SK-N-SH (cell line): ENCODE results near the gene TRPV5. TPM values are rescaled to one million over a fixed set of nuclear protein-coding genes. Genes with fewer than 3 reads are reported as not detected.

ENCODE experiments used
- CTCF ChIA-PET: fragments of 300-600, 350-600 bp; formaldehyde crosslinking; extraction: SDS; loops from one replicate; lab custom pipeline; 2021; lab: Yijun Ruan, JAX
- POLR2A ChIA-PET: fragments of 350-600 bp; sonication (Branson Sonifier 250); formaldehyde crosslinking; extraction: SDS; loops from one replicate; lab custom pipeline; 2020; ENCODE audit warnings: antibody characterized with exemption, inconsistent platforms; lab: Yijun Ruan, JAX
- DNase-seq: peaks from one replicate; pipeline ENCODE4 v3.0.0; 2012
- H2AFZ ChIP-seq: fragments of 200-600 bp; sonication (generic); 2 replicates; pipeline ENCODE4 v1.8.1; 2016; ENCODE audit warnings: antibody characterized with exemption, mild to moderate bottlenecking, low read depth
- H3F3A ChIP-seq: fragments of 200-600 bp; sonication (generic); replicated peaks from 2 replicates; pipeline ENCODE3; 2016; ENCODE audit warnings: antibody characterized with exemption, mild to moderate bottlenecking; ENCODE audit not compliant: insufficient read depth
- H3K27ac ChIP-seq, 2 experiments: fragments of 200-500 bp in 1 of 2; fragments of 200-600 bp in 1 of 2; sonication (Bioruptor generic) in 1 of 2; sonication (generic), shearing (Covaris generic) in 1 of 2; 2 replicates each; pipeline versions ENCODE4 v1.5.1 to v1.6.1; 2014 to 2016; ENCODE audit warnings: low read depth in 2 of 2, inconsistent platforms in 1 of 2, low read length in 1 of 2, mild to moderate bottlenecking in 1 of 2, mixed read lengths in 1 of 2
- H3K27me3 ChIP-seq: fragments of 200-600 bp; sonication (generic), shearing (Covaris generic); 2 replicates; pipeline ENCODE4 v1.6.1; 2016; ENCODE audit warnings: mixed run types; ENCODE audit not compliant: insufficient read depth
- H3K36me3 ChIP-seq, 2 experiments: fragments of 200-500 bp in 1 of 2; fragments of 200-600 bp in 1 of 2; sonication (Bioruptor generic) in 1 of 2; sonication (generic) in 1 of 2; replicated peaks in 1 of 2; 2 replicates each; pipeline versions ENCODE3 to v1.5.1; 2014 to 2016; ENCODE audit warnings: low read length in 1 of 2, mild to moderate bottlenecking in 1 of 2; ENCODE audit not compliant: insufficient read depth in 2 of 2, control insufficient read depth in 1 of 2
- H3K4me1 ChIP-seq, 2 experiments: fragments of 200-500 bp in 1 of 2; fragments of 200-600 bp in 1 of 2; sonication (Bioruptor generic) in 1 of 2; sonication (generic), shearing (Covaris generic) in 1 of 2; 2 replicates each; pipeline versions ENCODE4 v1.5.1 to v1.6.1; 2014 to 2016; ENCODE audit warnings: low read depth in 1 of 2, low read length in 1 of 2, mixed run types in 1 of 2; ENCODE audit not compliant: insufficient read depth in 2 of 2, control insufficient read depth in 1 of 2
- H3K4me2 ChIP-seq: fragments of 200-600 bp; sonication (generic), shearing (Covaris generic); 2 replicates; pipeline ENCODE4 v1.6.1; 2017; ENCODE audit warnings: mixed run types
- H3K4me3 ChIP-seq, 2 experiments: fragments of 200-500 bp in 1 of 2; fragments of 200-600 bp in 1 of 2; sonication (Bioruptor generic) in 1 of 2; sonication (generic), shearing (Covaris generic) in 1 of 2; 2 replicates each; pipeline versions ENCODE4 v1.5.1 to v1.8.1; 2014 to 2016; ENCODE audit warnings: low read depth in 2 of 2, inconsistent platforms in 1 of 2, low read length in 1 of 2, mild to moderate bottlenecking in 1 of 2, mixed read lengths in 1 of 2, moderate library complexity in 1 of 2
- H3K79me2 ChIP-seq: fragments of 200-600 bp; sonication (generic); 2 replicates; pipeline ENCODE4 v1.8.1; 2017; ENCODE audit warnings: mild to moderate bottlenecking; ENCODE audit not compliant: insufficient read depth
- H3K9ac ChIP-seq: fragments of 200-600 bp; sonication (generic); 2 replicates; pipeline ENCODE4 v1.6.1; 2017; ENCODE audit warnings: mixed run types
- H3K9me2 ChIP-seq: fragments of 200-600 bp; sonication (generic); 2 replicates; pipeline ENCODE4 v1.6.1; 2017; ENCODE audit warnings: mixed run types
- H3K9me3 ChIP-seq: fragments of 200-600 bp; sonication (generic); 2 replicates; pipeline ENCODE4 v1.6.1; 2017; ENCODE audit warnings: mixed run types, mild to moderate bottlenecking, moderate library complexity
- H4K20me1 ChIP-seq: fragments of 200-600 bp; sonication (generic); 2 replicates; pipeline ENCODE4 v1.6.1; 2017; ENCODE audit warnings: mild to moderate bottlenecking, mixed run types; ENCODE audit not compliant: insufficient read depth
- EZH2phosphoT487 ChIP-seq: fragments of 200-600 bp; sonication (generic); IDR thresholded peaks from 2 replicates; pipeline ENCODE4 v1.6.1; 2017; ENCODE audit warnings: low read depth, mixed run types, mild to moderate bottlenecking, antibody characterized with exemption, moderate library complexity, borderline replicate concordance
- FOSL2 ChIP-seq: IDR thresholded peaks from 2 replicates; pipeline ENCODE4 v1.4.0; 2012; ENCODE audit warnings: low read depth, mild to moderate bottlenecking, moderate library complexity, borderline replicate concordance
- FOXJ3 ChIP-seq: sonication (generic); formaldehyde crosslinking; IDR thresholded peaks from 2 replicates; pipeline ENCODE4 v1.5.1; 2020; ENCODE audit warnings: mild to moderate bottlenecking, missing genetic modification reagents
- MXI1 ChIP-seq: IDR thresholded peaks from 2 replicates; pipeline ENCODE4 v1.6.1; 2012; ENCODE audit warnings: mild to moderate bottlenecking, low read depth, low read length, improper control_type of control experiment
- RAD21 ChIP-seq: IDR thresholded peaks from 2 replicates; pipeline ENCODE4 v1.6.1; 2012; ENCODE audit warnings: mild to moderate bottlenecking, low read length
- RXRA ChIP-seq: IDR thresholded peaks from 2 replicates; pipeline ENCODE4 v1.4.0; 2012; ENCODE audit warnings: low read depth, mild to moderate bottlenecking, borderline replicate concordance
- SMC3 ChIP-seq: IDR thresholded peaks from 2 replicates; pipeline ENCODE4 v1.6.1; 2012; ENCODE audit warnings: low read depth, low read length, improper control_type of control experiment
- TAF1 ChIP-seq: IDR thresholded peaks from 2 replicates; pipeline ENCODE4 v1.6.1; 2012; ENCODE audit warnings: low read depth, mild to moderate bottlenecking, low read length, moderate library complexity, borderline replicate concordance
- TCF12 ChIP-seq: IDR thresholded peaks from 2 replicates; pipeline ENCODE4 v1.4.0; 2012
- TEAD4 ChIP-seq: IDR thresholded peaks from 2 replicates; pipeline ENCODE4 v1.4.0; 2012; ENCODE audit warnings: mild to moderate bottlenecking, borderline replicate concordance; ENCODE audit not compliant: insufficient read depth
- YY1 ChIP-seq: IDR thresholded peaks from 2 replicates; pipeline ENCODE4 v1.4.0; 2012; ENCODE audit warnings: low read depth, mild to moderate bottlenecking
- WGBS: methylation state at CpG from one replicate; pipeline ENCODE4 v1.1.6; 2017; ENCODE audit warnings: low lambda C conversion rate; 5-methylcytosine and 5-hydroxymethylcytosine counted together
- polyA plus RNA-seq, 3 experiments: library from polyadenylated mRNA; depleted of rRNA; stranded (reverse); fragments of >200 nt; gene quantifications; 2 replicates each; pipeline ENCODE4 v1.2.3, GENCODE V29; 2012
- TF ChIP-seq, protein P1 (sequence below): fragments of 200-600 bp; sonication (generic); IDR thresholded peaks from 2 replicates; pipeline ENCODE4 v1.6.1; 2017; ENCODE audit warnings: antibody characterized with exemption, mild to moderate bottlenecking, moderate library complexity
- TF ChIP-seq, protein P2 (sequence below): IDR thresholded peaks from 2 replicates; pipeline ENCODE4 v1.4.0; 2012; ENCODE audit warnings: low read depth
- TF ChIP-seq, protein P3 (sequence below): IDR thresholded peaks from 2 replicates; pipeline ENCODE4 v1.4.0; 2012; ENCODE audit warnings: low read depth, borderline replicate concordance

TRPV5 gene
- polyA plus RNA-seq, 1 of the 3 experiments (the other 2 are of a cell fraction): not detected

DNA sequence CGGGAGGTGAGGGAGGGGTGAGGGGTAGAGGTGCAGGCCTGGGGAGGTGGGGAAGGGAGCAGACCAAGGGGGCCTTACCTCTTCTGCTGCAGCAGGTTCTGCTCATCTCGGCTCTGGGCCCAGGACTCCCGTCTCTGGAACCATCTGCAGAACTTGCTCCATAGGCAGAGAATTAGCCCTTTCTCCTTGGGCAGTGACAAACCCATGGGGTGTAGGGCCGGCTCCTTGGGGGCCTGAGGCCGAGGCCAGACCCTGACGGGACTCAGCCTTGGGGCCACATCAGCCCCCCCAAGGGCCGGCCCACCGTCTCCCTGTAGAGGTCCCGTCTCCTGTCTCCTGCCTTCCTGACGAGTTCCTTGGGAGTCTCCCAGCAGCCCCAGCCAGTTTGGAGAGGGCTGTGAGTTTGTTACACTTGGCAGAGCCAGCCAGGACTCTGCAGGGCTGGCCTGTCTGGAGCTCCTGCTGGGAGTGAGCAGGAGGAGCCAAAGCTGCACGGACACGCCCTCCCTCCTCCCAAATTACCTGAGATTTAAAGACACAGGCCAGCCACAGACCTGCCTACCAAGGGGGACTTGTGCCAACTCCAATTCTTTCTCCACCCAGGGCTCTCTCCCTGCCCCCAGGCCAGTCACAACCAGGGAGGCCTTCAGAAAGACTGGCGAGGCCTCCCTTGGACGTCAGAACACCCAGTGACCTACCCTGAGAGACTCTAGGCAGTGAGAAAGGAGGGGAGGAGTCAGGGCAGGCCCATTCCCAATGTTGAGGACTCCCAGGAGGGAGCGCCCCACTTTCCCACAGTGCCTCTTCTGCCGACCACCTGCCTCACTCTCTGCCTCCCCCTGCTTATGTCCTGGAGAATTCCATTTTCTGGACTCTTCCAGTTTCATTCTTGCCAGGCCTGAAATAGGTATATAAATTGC lies 48.0 kb downstream of the TRPV5 start, which contains the start of gene TRPV6:
Gene TRPV6, minus strand, starts transcription at position 435 of the 920 bp plus-strand sequence.
- Histone ChIP-seq H3K9me3 (no peaks in the 10 kb centered on the region), H3K4me3 (no peak within 1 kb of the TSS), H4K20me1 (no peaks in the 10 kb centered on the region), H2AFZ (no peak within 1 kb of the TSS), H3K27me3 (peaks cover 44% of the 10 kb centered on the region), H3K9me2 (no peaks in the 10 kb centered on the region), H3K4me2 (no peak within 1 kb of the TSS), H3K27ac (no peak within 1 kb of the TSS), H3K9ac (no peak within 1 kb of the TSS), H3K36me3 (no peaks in the 10 kb centered on the region), H3F3A (no peaks in the 10 kb centered on the region), H3K4me1 (no peaks in the 10 kb centered on the region), H3K79me2 (no peaks in the 10 kb centered on the region)
- TF ChIP-seq TAF1 (no peak), SMC3 (no peak), RXRA (no peak)
- TF ChIP-seq, protein P1, sequence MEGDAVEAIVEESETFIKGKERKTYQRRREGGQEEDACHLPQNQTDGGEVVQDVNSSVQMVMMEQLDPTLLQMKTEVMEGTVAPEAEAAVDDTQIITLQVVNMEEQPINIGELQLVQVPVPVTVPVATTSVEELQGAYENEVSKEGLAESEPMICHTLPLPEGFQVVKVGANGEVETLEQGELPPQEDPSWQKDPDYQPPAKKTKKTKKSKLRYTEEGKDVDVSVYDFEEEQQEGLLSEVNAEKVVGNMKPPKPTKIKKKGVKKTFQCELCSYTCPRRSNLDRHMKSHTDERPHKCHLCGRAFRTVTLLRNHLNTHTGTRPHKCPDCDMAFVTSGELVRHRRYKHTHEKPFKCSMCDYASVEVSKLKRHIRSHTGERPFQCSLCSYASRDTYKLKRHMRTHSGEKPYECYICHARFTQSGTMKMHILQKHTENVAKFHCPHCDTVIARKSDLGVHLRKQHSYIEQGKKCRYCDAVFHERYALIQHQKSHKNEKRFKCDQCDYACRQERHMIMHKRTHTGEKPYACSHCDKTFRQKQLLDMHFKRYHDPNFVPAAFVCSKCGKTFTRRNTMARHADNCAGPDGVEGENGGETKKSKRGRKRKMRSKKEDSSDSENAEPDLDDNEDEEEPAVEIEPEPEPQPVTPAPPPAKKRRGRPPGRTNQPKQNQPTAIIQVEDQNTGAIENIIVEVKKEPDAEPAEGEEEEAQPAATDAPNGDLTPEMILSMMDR: no peak
- DNase-seq: no peak
- ChIA-PET POLR2A (no interaction called here), CTCF (interaction anchor here (1.3 to 2.2 kb wide), 3 partner anchors 13 to 329 kb away, joined by 3 to 10 read pairs (median 6); partner anchors contain the start of gene EPHB6)
- 24% methylated on average over 11 of the region's 16 CpGs for WGBS

DNA sequence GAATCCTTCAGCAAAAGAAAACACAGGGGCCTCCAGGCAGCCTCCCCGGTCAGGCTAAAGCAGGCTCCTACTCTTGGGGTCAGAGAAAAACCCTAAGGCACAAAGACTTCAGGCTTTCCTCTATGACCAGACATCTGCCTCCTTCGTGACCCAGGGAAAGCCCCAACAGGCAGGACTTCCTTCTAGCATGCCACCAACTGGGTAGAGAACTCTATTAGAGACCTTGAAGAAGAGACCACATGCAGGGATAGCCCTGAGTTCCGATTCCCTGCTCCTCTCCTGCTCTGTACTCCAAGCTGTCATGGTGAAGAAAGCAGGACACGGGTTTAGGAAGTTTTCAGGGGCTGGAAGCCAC lies 49.3 kb downstream of the TRPV5 start:
- no peaks in the 10 kb centered on the region for H3K36me3 ChIP-seq
- no peaks in the 10 kb centered on the region for H3K4me1 ChIP-seq
- TF ChIP-seq MXI1 (no peak), YY1 (no peak), TEAD4 (no peak), RXRA (no peak), FOSL2 (no peak), RAD21 (no peak), TAF1 (no peak), FOXJ3 (no peak), TCF12 (no peak), EZH2phosphoT487 (no peak), SMC3 (no peak)
- TF ChIP-seq, protein P2, sequence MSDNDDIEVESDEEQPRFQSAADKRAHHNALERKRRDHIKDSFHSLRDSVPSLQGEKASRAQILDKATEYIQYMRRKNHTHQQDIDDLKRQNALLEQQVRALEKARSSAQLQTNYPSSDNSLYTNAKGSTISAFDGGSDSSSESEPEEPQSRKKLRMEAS: no peak
- TF ChIP-seq, protein P3, sequence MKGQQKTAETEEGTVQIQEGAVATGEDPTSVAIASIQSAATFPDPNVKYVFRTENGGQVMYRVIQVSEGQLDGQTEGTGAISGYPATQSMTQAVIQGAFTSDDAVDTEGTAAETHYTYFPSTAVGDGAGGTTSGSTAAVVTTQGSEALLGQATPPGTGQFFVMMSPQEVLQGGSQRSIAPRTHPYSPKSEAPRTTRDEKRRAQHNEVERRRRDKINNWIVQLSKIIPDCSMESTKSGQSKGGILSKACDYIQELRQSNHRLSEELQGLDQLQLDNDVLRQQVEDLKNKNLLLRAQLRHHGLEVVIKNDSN: no peak
- H3K9ac ChIP-seq: no peak overlapping the region
- H4K20me1 ChIP-seq: no peaks in the 10 kb centered on the region
- peaks cover 53% of the 10 kb centered on the region for H3K27me3 ChIP-seq
- no peak overlapping the region for H2AFZ ChIP-seq
- ChIA-PET POLR2A (no interaction called here), CTCF (interaction anchor here (10.7 kb wide), 1 partner anchor 16 kb away, joined by 120 read pairs; no protein-coding TSS in a partner anchor)
- 10% methylated on average over 4 of the region's 4 CpGs for WGBS
- H3K9me2 ChIP-seq: no peaks in the 10 kb centered on the region
- no peak overlapping the region for H3K4me3 ChIP-seq
- H3F3A ChIP-seq: no peaks in the 10 kb centered on the region
- H3K79me2 ChIP-seq: no peaks in the 10 kb centered on the region
- DNase-seq: no peak
- no peak overlapping the region for H3K4me2 ChIP-seq
- H3K27ac ChIP-seq: no peak overlapping the region
- no peaks in the 10 kb centered on the region for H3K9me3 ChIP-seq
